Measurements from ENCODE around the gene NCK1. TPM values are rescaled to one million over a fixed set of nuclear protein-coding genes. Genes with fewer than 3 reads are reported as not detected.

Gene NCK1
- polyA plus RNA-seq, 1 experiment = 11.7 TPM

DNA sequence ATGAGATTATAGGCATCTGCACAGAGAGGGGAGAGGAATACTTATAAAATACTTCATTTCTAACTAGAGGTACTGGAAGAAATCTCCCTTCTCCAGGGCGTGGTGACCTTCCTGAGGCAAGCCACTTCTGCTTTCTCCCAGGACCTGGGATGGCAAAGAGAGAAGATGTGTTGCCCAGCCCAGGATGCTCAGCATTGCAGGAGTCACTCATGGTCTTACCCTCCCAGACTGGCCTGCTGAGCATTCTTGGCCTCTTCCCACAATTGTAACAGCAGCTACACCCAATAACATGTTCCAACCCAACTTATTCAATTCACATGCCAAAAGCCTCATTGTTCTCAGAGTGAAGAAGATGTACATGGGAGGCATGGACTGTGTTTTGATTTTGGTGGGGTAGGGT is 133.6 kb downstream of the NCK1 start:
- ChIA-PET CTCF (interaction anchor here (1.2 kb wide), 1 partner anchor 18 kb away, joined by 5 read pairs; no protein-coding TSS in a partner anchor), POLR2A (no interaction called here)
- TF ChIP-seq, protein P1, sequence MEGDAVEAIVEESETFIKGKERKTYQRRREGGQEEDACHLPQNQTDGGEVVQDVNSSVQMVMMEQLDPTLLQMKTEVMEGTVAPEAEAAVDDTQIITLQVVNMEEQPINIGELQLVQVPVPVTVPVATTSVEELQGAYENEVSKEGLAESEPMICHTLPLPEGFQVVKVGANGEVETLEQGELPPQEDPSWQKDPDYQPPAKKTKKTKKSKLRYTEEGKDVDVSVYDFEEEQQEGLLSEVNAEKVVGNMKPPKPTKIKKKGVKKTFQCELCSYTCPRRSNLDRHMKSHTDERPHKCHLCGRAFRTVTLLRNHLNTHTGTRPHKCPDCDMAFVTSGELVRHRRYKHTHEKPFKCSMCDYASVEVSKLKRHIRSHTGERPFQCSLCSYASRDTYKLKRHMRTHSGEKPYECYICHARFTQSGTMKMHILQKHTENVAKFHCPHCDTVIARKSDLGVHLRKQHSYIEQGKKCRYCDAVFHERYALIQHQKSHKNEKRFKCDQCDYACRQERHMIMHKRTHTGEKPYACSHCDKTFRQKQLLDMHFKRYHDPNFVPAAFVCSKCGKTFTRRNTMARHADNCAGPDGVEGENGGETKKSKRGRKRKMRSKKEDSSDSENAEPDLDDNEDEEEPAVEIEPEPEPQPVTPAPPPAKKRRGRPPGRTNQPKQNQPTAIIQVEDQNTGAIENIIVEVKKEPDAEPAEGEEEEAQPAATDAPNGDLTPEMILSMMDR (IDR thresholded peaks at IDR 0.05; ENCODE audit: insufficient read depth, low read depth, low read length) = no peak
- no peak for DNase-seq (ENCODE audit: low read depth)
- H3K36me3 ChIP-seq (ENCODE audit: control insufficient read depth, insufficient read depth, low read length) = no peaks in the 10 kb centered on the region
- no peaks in the 10 kb centered on the region for H3K27me3 ChIP-seq (ENCODE audit: control insufficient read depth, insufficient read depth, low read length)
- H3K4me3 ChIP-seq (ENCODE audit: low read depth, low read length) = no peak overlapping the region

Other genes starting within 250 kb of the NCK1 start
- gene STAG1, start 109.8 kb upstream of the NCK1 start, polyA plus RNA-seq (2011; rRNA removed) = 13.8 and 27.7 TPM in 2 replicates
- 5.5 and 12.4 TPM in 2 replicates for gene SLC35G2, start 43.1 kb upstream of the NCK1 start, polyA plus RNA-seq (2011; rRNA removed)
- 3.2 and 4.0 TPM in 2 replicates for gene IL20RB, start 95.8 kb downstream of the NCK1 start, polyA plus RNA-seq (2011; rRNA removed)

All from BJ (cell line).